Fibroblast of skin of scalp (primary cell): Measurements from ENCODE around the gene IFI27L2.

Source experiments
- DNase-seq: peaks from one replicate; pipeline ENCODE4 v3.0.0-alpha.2; 2013

The IFI27L2 gene

DNA sequence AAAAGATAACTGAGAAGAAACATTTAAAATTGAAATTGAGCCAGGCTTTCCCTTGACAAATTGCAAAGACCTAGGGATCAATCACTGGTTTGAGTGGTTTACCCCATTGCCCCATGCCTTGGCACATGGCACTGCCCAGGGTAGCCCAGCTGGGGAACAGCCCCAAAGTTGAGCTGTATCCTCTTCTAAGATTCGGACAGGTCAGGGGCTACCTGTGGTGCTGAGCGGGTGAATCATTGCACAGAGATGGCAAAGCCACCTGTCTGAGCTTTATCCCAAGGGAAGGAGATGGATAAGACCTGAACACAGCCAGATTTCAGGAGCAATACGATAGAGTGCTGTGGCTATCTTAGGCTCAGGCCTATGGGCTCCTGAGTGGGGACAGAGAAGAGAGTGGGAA is 7.0 kb downstream of the IFI27L2 start:
- DNase-seq, result no peak

DNA sequence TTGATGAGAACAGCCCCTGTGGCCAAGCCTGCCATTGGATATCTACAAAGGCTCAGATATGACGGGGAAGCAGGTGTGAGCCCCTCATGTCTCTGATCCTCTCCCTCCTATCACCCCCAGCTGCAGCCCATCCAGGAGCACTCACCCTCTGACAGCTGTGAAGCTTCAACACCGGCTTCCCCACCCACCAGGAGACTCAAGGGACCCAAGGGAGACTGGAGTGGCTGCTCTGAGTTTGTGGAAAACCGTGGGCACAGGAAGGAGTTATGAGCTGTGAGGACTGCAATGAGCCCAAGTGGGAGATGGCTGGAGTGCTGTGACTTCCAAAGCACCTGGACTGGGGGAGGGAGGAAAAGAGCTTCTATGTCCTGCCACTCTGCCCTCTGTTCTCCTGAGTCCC is 7.9 kb downstream of the IFI27L2 start:
- DNase-seq, result no peak

DNA sequence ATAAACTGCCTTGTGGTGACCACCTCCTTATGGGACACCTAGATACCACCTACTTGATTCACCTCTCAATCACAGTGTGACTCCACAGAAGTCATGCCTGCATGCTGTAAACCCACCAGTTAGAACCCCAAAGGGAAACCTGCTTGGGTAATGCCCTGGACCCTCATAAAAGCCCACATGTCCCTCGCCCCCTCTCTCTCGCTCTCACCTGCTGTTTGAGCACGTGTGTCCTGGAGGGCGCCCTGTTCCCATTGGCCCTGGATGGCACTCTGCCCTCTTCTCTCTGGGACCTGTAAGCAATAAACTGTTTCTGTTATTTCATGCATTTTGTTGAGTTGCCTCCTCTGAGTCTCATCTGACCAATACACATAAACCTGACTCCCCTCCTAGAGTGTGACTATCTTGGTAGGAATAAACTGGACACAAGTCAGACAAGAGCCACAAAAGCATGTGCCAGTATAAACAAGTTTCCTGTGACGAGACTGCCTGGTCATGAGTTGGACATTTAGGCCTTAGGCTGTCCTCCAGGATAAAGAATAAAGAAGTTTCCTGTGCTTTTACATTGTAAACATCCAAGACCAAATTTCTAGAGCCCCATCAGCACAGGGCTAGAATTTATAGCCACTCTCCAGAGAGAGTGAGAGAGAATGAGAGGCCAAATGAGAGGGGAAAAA is 8.6 kb downstream of the IFI27L2 start:
- peak; percentile 63 for DNase-seq

DNA sequence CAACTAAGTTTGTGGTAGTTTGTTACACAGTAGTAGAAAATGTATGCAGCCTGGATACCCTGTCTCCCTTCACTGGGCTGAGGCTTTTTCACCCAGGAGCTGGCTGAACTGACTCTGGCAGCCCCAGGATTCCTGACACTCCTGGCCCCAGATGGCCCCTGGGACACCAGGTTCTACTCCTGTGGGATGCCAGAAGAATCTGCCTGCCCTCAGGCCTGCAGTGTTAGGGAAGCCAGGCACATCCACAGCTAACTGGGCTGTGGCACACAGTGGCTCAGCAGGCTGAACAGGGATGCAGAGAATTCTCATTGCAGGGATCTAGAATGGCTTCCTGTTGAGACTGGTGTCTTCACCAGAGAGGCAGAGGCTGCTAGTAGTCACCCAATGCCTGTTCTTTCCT is 10.3 kb downstream of the IFI27L2 start:
- DNase-seq, result no peak

DNA sequence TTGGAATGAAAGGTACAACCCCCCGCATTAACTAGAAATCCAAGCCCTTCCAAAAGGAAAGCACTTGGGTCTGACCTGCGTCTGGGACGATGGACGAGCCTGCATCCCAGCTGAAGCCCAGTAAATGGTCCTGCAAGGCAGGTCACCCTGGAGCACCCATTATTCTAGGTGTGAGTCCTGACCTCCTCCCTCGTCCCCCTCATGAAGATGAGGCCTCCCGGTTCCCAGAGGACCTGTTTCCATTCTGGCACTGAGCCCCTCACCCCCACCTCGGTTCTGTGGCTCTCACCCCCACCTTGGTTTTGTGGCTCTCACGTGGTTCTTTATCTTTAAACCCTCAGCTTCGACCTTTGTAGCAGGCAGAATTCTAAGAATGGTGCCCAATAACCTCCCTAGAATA is 11.5 kb downstream of the IFI27L2 start:
- DNase-seq, result no peak

DNA sequence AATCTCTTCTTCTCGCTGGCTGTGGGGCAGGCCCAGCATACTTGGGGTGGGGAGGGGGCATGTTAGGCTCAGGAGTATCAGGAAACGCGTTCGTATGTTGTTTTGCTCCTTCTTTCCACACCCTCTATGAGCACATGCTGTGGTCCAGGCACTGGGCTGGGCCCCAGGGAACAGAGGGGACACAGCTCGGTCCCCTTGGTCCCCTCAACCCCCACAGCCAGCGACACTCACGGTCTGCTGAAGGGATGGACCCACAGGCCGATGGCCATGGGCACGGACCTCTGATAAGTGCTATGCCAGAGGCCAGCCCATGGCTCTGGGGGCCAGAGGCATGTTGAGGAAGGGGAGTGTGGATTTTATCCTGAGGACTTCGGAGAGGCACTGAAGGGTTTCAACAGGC is 12.7 kb downstream of the IFI27L2 start:
- no peak for DNase-seq

DNA sequence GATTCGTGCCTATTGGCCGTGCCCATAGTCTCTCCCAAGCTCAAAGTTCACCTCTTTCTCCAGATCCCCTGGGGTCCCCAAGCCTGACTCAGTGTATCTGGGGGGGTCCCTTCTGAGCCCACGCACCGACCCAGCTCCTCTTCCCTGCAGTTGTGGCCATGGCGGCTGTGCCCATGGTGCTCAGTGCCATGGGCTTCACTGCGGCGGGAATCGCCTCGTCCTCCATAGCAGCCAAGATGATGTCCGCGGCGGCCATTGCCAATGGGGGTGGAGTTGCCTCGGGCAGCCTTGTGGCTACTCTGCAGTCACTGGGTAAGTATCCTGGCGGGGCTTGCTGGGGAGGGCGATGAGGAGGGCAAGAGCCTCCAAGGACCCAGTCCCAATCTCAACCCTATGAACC is 13.8 kb downstream of the IFI27L2 start:
- no peak for DNase-seq

DNA sequence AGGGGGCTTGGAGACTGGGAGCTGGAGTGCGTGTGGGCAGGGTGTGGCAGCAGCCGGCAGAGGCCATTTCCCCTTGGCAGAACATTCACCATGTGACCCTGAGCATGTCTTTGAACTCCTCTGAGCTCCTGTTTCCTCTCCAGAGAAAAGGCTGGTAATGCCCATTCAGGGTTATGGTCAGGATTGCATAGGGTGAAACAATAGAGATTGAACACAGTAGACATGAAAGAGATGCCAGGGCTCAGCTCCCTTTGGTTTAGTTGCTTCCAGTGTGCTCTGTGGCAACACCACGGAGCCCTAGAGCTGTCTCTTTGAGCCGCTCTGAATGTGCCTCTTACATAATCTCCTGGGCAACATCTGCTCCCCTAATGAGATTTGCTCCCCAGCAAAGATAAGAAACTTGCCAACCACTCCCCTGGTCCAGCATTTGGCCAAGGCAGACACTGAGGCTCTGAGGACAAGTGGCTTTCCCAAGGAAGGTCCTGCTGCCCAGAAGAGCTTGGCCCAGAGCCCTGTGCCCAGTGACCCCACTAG is 14.3 kb downstream of the IFI27L2 start:
- DNase-seq, result no peak

DNA sequence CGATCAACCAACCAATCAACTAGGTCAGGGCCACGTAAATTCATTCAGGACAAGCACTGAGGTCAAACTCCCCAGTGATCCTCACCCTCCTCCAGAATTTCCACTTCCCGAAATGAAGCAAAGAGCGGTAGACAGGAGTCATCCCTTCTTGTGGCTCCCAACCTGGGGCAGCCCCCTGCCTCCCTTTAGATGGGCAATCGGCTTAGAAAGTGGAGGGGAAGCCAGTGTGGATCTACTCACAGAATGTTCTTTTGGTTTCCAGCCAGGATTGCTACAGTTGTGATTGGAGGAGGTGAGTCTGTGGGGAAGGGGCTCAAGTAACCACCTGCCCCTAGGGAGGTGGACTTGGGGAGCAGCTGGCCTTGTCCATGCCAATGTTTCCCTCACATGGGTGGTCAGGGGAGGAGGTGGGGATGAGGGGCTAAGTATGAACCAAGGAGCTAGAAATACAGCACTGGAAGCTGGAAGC is 14.8 kb downstream of the IFI27L2 start:
- DNase-seq, result no peak

DNA sequence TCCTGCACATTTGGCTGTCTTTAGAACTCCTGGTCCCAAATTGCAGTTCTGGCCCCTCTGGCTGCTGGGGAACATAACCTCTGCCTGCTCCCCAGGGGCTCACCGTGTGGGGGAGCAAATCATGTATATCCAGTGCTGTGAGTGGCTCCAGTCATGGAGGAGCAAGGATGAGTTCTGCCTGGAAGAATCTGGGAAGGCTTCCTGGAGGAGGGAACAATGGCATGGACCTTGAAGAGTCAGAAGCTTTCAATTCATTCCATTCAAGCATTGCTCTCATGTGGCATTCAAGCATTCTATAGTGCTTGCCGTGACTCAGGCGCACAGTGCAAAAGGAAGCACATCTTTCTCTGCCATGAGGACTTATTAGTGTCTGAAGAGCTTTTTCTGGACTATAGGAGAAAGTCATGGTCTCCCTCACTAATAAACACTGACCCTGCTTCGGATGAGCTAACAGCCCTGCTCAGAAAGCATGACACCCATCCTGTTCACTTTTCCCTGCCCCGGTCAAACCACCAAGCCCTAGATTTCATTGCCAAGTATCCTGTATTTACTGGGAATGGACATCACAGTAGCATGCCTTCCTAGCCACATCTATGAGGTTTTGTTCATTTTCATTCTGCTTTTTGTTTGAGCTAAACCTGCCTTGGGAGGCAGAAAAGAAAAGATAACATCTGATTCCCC is 15.4 kb downstream of the IFI27L2 start:
- no peak for DNase-seq

DNA sequence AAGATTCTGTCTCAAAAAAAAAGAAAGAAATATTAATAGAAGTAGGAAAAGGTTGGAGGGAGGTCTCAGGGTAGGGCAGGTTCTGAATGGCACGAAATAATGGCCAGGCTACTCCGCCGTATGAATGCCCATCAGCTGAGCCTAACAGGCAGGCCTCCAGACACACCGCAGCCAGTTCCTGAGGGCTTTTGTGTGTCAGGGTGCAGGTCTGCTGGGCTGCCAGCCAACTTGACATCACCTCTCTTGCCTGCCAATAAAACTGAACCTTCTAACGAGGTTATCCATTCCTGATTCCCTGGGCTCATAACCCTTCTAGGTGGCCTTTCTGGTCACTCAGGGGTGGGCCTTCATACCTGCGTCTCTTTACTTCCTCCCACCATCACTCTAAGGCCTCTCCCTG is 15.9 kb downstream of the IFI27L2 start:
- DNase-seq, result no peak

DNA sequence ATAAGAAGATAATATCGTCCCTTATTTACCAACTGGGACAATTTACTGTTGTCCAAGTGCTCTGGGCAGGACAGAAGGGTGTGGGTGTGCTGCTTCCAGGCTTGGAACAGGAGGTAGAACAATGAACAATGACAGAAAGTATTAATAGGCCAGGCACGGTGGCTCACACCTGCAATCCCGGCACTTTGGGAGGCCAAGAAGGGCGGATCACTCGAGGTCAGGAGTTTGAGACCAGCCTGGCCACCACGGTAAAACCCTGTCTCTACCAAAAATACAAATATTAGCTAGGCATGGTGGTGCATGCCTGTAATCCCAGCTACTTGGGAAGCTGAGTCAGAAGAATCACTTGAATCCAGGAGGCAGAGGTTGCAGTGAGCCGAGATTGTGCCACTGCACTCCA is 16.3 kb downstream of the IFI27L2 start:
- DNase-seq, result no peak

DNA sequence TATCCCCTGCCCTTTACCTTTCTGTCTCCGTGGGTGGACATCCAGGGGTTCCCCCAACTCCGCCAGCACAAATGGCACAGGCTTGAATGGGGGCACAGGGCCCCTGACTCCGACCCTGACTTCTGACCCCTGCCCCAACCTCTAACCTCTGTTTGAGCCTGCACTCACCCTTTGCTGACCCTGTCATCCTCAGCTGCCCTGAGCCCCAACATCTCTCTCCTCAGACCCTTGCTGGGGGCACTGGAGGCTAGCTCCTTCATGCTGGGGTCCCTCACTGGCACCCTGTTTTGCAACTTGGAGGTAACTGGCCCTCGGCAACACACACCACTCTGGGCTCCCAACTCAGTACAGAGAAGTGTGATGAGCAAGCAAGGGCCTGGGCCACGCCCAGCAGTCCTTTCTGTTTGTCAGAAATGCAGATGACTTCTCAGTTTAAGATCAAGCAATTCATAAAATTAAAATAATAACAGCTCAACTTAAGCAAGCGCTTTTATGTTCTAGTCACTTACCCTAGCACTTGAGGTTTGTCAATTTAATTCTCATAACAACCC is 16.8 kb downstream of the IFI27L2 start:
- DNase-seq, result no peak

DNA sequence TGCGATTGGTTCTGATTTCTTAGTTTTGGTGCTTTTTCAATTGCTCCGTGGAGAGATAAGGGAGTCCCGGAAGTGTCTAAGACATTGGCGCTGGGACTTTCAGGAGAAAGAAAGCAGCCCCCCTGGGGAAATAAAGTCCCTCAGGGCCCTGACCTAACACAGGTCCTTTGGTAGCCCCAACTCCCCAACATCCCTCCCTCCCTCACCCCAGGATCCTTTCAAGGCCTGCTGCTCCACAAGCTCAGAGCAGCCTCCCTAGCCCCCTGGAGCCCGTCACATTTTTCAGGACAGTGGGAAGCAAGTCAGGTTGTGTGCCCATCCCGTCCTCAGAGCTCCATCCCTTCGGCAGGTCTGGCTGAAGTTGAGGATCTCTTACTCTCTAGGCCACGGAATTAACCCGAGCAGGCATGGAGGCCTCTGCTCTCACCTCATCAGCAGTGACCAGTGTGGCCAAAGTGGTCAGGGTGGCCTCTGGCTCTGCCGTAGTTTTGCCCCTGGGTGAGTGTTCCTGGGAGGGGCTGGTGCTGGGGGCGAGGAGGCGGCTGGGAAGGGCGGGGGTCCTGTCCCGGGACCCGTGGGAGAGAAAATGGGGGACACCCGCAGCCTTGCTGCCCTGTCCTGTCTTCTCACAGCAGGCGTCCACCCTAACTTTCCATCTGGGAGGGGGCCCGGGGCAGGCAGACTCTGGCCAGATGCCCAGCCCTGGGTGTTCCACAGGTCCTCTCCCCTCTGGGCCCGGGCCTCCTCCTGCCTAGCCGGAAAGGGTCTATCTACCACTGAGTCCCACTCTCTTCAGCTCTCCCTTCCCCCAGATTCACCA is 17.9 kb downstream of the IFI27L2 start:
- DNase-seq, result no peak

DNA sequence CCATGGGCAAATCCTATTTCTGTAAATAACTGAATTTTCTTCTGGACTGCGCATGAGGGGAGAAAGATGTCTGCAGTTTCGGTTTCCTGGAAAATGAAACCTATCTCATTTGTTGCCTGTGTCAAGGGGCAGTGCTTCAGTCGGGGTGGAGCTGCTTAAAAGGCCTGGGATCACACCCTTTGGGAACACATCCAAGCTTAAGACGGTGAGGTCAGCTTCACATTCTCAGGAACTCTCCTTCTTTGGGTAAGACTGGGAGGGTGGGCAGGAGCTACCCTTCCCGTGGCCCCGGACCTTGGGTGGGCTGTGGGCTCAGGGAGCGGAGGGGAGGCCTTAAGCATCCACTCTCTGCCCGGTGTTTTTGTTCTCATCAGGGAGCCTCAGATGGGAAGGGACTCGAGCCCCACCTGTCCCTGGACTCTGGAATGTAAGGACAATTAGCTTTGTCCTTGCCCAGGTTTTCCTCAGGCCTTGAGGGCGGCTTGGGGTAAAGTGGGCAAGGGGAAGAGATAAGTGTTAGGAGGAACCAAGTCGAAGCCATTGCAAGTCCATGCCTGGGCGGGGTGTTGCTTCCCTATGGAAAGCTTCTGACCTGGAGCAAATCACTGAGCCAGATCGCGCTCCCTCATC is 18.7 kb downstream of the IFI27L2 start, which contains the start of gene IFI27:
Gene IFI27 (plus strand): TSS at position 185 of the 630 bp plus-strand sequence.
- peak; percentile 56 for DNase-seq

DNA sequence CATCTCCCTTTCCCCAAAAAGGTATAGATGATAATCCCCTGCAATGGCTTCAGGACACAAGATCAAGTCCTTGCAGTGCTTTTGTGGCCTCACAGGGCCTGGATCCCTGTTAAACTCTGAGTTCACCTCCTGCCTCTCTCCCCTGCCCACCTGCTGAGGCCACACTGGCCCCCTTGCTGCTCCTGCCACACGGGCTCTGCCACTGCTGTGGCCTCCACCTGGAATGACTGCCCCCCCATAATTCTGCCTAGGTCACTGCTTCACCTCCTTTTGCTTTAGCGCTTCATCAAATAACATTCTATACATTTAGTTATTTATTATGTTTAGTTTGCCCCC is 19.5 kb downstream of the IFI27L2 start:
- DNase-seq, result no peak

DNA sequence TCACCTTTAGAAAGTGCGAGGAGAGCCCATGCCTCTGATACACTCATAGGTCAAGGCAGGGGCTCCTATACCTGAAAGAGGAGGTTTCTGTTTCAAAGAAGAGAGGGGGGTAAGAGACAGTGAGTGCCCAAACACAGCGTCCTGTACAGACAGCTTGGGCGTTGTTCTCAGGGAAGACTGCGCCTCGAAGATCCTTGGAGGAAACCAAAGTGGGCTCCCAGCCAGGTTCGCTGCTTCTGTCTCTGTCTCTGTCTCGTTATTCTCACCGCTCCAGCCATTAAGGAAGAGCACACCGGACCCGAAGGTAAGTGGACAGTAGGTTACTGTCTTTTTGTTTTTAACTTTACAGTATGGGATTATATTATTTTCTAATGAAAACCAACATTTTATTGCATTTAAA is 24.7 kb downstream of the IFI27L2 start:
- no peak for DNase-seq

DNA sequence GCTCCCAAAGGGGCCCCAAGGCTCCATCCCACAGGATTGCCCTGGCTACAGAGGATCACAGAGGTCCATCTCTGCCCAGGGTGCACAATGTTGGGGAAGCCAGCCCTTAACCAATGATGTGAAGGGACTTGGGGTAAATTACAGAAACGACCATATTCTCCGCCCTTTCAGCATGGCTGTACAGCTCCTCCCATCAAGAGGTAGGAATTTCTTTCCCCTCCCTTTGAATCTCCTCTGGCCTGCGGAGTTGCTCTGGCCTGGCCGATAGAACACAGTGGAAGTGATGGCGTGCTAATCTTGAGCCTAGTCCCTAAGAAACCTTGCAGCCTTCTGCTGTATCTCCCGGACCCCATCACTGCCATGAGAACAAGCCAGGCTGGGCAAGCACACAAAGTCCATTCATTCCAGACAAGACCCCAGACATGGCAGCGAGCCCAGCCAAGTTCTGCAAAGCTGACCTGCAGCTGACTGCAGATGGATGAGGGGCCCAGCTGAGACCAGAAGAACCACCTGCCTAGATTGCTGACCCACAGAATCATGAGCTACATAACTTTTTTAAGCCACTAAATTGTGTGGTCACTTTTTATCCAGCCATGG is 25.8 kb downstream of the IFI27L2 start:
- no peak for DNase-seq

DNA sequence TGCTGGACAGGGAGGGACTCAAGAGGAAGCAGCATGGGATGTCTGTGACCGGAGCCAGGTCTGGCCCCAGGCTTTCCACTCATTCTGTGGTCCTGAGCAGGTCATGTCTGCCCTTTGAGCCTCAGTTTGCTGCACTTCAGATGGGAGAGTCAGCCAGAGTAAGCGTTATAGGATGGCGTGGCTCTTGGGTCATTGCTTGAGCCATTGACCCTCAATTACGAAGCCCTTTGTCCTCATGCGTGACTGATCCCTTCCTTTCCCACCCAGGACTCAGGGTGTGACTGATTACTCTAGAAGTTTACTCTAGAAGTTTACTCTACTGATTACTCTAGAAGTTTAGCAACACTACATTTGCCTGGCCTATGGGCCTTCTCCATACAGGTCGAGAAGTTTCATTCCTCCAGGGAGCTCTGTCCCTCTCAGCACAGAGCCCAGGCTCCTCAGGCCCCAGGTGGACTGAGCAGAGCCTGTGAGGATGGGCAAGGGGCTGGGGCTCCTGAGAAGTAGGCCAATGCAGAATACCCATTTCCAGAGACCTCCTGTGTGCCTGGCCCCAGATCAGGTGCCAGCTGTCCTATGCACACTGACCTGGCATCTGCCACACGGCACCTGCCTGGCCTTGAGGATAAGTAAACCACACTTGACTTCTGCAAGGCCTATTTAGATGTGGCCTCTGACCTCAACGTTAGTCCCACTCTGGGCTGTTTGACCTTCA is 26.5 kb downstream of the IFI27L2 start:
- DNase-seq, result no peak

DNA sequence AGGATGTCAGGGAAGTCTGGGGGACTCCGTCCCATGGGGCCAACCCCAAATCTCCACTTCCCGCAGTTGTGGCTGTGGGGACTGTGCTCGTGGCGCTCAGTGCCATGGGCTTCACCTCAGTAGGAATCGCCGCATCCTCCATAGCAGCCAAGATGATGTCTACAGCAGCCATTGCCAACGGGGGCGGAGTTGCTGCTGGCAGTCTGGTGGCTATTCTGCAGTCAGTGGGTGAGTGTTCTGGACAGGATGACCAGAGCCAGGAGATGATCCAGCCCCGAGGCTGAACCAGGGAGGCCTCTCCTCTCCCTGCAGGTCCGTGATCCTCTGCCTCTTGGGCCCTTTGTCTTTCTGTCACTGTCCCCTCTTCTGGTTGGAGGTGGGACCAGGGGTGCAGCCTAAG is 27.7 kb downstream of the IFI27L2 start:
- DNase-seq, result no peak

DNA sequence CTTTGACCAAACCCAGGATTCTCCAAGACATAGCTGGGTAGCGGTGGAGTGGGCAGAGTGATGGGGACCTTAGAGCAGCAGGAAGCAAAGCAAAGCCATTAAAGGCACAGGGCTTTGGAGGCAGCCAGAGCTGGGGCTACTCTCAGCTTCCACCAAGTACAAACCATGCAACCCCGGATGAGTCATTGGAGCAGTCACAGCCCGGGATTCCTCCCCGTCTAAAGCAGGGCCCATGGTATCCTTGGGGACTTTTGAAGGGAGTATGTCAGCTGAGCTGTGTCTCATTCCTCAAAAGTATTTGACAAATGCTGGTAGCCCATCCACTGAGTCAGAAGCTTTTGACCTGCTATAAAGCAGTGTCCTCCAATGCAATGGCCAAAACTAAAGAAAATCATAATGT is 28.6 kb downstream of the IFI27L2 start:
- peak; percentile 95 for DNase-seq

DNA sequence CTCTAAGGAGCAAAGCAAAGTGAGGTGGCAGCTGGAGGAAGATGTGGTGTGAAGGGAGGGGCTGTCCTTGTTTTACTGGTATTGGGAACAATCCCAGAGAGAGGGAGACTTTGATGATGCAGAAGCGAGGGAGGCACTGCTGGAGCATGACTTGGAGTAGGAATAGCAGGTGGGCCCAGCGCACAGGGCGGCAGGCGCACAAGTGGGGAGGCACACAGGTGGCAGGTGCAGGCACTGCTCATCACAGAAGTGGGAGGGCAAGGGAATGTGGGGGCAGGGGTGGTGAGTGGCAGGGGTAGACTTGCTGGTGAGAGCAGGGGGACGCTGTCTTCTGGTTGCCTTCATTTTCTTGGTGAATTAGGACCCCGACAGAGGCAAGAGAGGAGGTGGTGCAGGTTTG is 30.4 kb downstream of the IFI27L2 start:
- DNase-seq, result no peak
